IPS-18c (cell line): Measurements from ENCODE around the gene PARP6.

Source experiments
- H3K4me3 ChIP-seq: 2 replicates; pipeline ENCODE4 v1.7.0; 2013; ENCODE audit warnings: low read depth, mild to moderate bottlenecking, low read length, moderate library complexity; ENCODE audit not compliant: insufficient read depth
- H3K9me3 ChIP-seq: one replicate; pipeline ENCODE4 v1.6.1; 2013; ENCODE audit warnings: mild to moderate bottlenecking, low read length, moderate library complexity; ENCODE audit not compliant: control insufficient read depth, insufficient read depth

PARP6 gene

DNA sequence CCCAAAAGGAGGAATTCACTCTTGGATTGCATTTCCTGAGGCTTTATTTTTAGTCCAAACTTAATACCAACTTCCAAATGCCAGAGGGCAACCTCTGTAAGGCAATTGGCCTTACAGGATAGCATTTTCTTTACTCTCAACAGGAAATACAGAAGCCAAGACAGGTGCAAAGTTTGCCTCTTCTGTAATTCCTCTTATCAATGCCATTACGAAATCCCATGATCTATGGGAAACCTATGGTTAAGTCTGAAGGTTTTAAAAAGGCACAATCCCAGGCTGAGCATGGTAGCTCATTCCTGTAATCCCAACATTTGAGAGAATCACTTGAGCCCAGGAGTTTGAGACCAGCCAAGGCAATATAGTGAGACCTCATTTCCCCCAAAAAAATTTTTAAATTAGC lies 56.3 kb downstream of the PARP6 start:
- peaks cover 2% of the 10 kb centered on the region for H3K9me3 ChIP-seq
- H3K4me3 ChIP-seq: no peak overlapping the region

DNA sequence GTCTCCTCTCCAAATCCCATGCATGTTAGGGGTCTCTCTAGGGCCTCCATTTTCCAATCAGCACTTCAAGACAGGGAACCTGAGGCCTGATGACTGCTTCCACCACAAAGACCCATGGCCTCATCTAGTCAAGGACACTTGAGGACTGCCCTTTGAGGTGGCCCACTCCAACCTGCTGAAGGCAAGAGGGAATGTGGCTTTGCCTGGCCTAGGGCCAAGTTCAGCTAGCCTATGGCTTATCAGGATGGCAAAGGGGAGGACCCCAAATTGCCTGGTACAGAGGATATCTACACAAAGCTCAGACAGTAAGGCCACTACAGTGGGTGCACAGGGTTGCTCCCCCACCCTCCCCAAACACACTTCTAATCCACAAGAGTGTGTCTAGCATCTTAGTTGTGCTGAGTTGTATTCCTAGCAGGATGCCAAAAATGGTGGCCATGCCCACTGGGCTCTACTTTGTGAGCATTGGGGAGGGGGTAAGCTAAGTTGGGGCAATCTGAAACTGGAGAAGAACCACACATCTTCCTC lies 64.7 kb downstream of the PARP6 start:
- no peak overlapping the region for H3K4me3 ChIP-seq
- no peaks in the 10 kb centered on the region for H3K9me3 ChIP-seq

DNA sequence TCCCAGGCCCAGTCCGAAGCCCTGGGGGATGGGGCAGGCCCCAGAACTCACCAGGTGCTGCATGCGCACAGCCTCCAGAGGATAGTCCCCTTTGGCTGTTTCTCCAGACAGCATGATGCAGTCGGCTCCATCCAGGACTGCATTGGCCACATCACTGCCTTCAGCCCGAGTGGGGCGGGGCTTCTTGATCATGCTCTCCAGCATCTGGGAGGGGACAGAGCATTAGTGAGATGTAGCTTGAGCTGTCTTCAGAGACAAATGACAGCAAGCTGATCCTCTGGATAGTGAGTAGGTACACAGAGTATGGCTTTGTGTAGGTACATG lies 65.7 kb downstream of the PARP6 start:
- no peak overlapping the region for H3K4me3 ChIP-seq

DNA sequence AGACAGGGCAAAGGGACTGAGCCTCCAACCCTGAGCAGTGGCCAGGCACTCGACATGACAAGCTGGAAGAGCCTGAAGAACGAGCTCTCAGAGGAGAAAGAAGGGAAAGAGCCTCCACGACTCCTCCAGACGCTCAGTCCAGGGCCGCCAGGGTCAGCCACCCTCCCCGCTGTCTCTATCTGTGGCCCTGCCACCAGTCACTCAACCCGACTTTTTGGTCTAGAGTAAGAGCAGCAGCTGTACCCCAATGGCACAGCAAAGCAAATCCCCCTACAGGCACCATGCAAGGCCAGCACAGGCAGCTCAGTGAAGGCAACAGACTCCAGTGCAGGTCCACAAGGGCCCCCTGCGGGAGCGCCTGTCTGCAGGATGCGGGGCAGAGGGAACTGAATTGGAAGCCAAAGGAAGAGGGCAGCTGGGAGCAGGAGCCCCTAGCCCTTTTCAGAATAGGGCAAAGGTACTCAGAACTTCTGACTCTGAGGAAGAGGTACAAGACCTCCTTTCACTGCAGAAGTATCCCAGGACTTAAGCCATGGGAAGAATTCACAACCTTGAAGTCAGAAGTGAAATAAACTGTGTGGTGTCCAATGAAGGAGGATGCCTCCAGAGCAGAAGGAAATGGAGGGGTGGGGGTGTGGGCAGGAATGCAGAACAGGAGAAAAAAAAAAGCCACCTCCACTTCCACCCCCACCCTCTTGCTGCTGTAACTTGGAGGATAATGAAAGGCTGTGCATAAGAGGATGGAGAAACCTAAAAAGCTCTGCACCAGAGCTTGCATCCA lies 66.3 kb downstream of the PARP6 start:
- H3K4me3 ChIP-seq: no peak overlapping the region
- H3K9me3 ChIP-seq: no peaks in the 10 kb centered on the region

More for the DNA sequence above, 65.7 kb downstream of the PARP6 start:
- H3K9me3 ChIP-seq: no peaks in the 10 kb centered on the region

DNA sequence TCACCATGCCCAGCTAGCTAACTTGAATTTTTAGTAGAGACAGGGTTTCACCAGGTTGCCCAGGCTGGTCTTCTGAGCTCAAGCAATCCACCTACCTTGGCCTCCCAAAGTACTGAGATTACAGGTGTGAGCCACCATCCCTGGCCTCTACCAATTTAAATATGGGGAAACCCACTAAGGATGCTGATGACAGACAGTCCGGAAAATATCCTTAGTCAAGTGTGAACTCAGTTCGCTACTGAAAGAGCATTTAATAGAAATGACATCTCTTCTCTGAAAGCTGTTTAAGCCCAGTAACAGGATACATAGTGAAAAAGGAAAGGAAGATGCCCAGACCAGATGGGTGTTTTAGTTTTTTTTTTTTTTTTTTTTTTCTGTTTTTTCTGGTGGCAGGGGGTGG lies 67.1 kb downstream of the PARP6 start:
- H3K4me3 ChIP-seq: no peak overlapping the region
- no peaks in the 10 kb centered on the region for H3K9me3 ChIP-seq

DNA sequence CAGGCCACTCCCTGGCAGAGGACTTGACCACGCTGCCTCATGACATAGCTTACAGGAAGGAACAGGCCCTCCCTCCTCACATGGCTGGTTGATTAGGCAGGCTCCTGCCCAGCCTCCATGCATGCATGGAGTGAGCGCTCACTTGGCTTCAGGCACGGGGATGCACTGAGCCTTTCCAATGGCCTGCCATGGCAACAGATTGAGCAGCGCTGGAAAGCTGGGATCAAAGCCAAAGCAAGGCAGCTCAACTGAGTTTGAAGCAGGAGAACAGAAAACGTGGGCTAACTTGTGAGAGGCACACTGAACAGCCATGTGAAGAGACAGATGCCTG lies 68.9 kb downstream of the PARP6 start:
- Histone ChIP-seq H3K4me3 (no peak overlapping the region), H3K9me3 (no peaks in the 10 kb centered on the region)

DNA sequence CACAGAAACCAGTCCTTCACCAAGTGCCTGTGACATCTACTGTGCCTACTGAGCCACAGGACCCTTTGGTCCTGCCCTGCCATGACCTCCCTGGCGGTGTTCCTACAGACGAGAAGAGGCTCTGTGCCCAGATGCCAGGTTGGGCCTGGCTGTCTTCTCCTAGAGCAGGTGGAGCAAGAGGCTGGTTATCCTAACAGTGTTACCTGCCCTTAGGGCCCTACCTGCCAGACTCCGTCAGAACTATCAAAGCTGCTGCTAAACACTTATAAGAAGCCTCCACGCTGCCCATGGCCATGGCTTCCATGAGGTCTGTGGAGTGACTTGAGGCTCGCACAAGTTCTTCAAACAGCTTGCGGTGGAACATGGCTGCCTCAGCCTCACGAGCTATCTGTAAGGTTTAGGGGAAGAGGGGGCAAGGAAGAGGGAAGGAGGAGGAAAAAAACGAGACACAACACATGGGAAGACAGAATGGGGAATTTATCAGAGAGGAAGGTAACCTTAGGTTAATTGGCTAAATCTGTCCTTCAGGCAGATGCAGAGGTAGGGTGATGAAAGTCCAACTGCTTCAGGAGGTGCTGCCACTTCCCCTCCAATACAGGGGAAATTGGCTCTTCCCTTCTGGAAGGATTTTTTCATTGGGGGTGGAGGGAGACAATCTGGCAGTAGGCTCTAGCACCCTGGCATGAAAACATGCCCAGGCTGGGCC lies 69.4 kb downstream of the PARP6 start:
- no peak overlapping the region for H3K4me3 ChIP-seq
- H3K9me3 ChIP-seq: no peaks in the 10 kb centered on the region

DNA sequence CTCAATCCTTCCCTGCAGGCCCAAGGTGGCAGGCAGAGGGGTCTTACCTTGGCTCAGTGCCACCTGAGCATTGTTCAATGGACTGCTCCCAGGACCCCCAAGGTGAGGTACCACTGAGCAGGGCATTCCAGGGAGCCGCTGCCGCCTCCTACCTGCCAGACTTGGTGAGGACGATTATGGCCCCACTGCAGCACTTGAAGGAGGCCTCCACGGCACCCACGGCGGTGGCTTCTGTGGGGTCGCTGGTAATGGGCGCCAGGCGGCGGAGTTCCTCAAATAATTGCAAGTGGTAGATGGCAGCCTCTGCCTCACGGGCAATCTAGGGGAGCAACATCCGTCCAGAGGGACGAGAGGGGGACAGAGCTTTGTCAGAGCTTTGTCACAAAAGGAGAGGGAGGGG lies 70.1 kb downstream of the PARP6 start:
- Histone ChIP-seq H3K9me3 (no peaks in the 10 kb centered on the region), H3K4me3 (no peak overlapping the region)

DNA sequence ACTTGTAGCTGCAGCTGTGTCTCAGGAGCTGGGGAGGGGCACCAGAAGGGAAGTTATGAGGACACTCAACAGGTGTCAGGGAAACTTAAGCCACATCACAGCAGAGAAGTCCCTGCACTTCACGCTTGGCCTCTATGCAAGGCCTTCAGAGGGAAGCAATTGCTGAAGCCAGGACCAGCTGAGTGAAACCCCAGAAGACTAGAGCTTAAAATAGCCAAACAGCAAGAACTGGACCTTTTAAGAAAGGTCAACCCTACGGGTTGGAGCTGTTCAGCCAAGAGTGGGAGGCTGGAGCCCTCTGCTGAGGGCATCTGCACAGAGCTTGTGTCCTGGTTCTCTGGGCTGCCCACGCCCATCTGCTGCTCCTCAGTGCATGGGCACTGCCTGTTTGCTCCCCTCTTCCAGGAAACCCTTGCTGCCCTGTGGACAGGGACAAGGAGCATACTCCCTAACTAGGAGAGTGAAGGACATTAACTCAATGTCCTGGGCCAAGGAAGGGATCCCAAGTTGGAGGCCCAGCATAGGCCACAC lies 70.9 kb downstream of the PARP6 start:
- Histone ChIP-seq H3K9me3 (no peaks in the 10 kb centered on the region), H3K4me3 (no peak overlapping the region)

DNA sequence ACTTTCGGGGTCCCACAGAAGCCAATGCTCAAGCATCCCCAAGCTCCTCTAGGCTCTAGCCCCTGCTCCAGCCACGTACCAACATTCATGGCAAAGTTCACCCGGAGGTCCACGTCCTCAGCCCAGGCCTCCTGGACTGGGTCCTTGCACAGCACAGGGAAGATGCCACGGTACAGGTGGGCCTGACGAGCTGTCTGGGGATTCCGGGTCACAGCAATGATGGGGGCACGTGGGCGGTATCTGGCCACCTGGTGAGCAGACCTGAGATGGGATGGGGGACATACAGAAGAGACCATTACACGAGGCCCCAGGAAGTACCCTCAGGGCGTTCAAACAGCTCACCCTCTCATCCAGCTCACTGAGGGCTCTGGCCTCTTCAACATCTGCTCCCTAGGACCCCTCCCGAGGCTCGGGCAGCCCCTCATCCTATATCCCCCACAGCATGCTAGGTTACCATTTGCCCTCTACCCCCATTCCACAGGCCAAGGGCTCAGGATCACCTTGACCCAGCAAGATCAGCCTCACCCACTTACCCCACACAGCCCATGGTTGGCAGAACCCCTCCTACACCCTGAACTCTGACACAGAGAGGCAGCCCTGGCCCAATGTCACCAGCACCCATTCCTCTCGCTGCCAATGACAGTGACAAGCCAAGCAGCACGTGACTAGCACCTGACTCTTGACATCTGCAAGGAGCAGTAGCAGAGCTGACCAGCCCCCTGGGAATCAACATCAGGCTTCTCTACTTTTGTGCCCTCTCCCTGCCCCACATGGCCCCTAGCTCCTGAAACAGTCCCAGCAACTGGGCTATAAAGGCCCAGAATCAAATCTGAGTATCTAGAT lies 71.7 kb downstream of the PARP6 start:
- Histone ChIP-seq H3K9me3 (no peaks in the 10 kb centered on the region), H3K4me3 (no peak overlapping the region)

DNA sequence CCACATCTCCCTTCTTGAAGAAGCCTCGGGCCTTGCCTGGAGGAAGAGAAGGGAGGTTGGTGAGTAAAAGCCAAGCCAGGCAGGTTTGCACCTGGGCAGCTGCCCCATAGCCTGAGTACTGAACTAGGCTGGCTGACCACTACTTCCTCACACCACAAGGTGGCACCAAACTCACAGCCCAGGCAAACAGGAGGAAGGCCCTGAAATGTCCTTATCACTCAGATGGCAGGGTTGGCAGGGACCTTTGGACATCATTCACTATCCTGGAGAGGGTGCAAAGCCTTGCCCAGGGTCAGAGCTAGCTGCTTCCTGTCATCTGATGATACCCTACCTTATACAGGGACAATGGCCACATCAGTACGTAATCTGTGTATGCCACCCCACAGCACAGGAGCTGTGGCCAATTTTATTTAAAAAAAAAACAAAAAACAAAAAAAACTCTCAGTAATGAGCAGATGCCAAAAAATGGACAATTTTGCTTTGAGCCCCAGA lies 72.6 kb downstream of the PARP6 start:
- H3K4me3 ChIP-seq: no peak overlapping the region
- H3K9me3 ChIP-seq: no peaks in the 10 kb centered on the region

DNA sequence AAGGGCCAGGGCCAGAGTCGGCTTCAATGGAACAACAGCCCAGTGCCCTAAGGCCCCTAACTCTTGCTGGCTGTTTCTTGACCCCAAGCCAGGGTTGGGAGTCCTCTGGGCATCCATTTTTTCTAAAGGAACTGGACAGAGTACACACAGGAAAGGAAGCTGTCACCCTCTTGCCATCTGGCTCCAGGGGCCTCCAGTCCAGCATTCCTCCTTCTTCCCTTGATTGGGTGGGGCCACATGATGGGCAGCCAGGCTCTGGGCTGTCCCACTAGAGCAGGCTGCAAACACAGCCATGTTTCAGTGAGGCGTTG lies 73.2 kb downstream of the PARP6 start:
- Histone ChIP-seq H3K4me3 (no peak overlapping the region), H3K9me3 (no peaks in the 10 kb centered on the region)

DNA sequence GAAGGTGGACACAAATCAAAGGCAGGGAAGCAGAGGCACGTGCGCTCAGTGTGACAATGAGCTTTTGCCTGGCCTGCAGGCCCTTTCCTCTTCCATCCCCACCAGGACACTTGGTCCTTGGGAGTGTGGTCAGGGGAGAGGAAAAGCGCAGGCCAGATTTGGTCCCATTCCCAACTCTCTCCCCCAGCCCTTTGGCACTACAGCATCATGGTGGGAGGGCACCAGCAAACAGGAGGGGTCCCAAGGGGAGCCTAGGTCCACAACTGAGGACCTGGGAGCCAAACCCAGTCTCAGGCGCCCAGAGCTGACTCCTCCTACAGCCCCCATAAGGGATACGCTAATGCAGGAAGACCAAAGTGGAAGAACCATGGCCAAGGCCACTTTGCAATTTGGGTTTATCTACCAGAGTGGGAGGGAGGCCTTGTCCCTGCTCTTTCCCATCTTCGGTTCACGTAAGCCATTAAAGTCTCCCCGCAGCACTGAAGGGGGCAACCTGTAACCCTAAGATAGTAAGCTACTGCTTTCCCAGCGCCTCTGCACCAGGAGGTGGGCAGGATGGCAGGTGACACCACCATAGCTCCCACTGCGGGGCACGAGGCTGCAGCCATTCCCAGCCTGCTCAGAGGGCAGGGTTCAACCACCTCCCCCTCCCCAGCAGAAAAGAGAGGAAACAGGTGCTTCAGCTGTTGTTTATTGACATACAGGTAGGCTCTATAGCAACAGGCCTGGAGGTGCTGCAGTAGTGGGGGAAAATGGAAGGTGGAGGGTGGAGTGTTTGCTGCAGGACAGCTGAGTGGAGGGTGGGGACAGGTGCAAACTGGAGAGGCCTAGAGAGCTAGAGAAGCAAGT lies 73.8 kb downstream of the PARP6 start:
- Histone ChIP-seq H3K4me3 (no peak overlapping the region; the same call in 1 of the 2 replicates), H3K9me3 (no peaks in the 10 kb centered on the region)

DNA sequence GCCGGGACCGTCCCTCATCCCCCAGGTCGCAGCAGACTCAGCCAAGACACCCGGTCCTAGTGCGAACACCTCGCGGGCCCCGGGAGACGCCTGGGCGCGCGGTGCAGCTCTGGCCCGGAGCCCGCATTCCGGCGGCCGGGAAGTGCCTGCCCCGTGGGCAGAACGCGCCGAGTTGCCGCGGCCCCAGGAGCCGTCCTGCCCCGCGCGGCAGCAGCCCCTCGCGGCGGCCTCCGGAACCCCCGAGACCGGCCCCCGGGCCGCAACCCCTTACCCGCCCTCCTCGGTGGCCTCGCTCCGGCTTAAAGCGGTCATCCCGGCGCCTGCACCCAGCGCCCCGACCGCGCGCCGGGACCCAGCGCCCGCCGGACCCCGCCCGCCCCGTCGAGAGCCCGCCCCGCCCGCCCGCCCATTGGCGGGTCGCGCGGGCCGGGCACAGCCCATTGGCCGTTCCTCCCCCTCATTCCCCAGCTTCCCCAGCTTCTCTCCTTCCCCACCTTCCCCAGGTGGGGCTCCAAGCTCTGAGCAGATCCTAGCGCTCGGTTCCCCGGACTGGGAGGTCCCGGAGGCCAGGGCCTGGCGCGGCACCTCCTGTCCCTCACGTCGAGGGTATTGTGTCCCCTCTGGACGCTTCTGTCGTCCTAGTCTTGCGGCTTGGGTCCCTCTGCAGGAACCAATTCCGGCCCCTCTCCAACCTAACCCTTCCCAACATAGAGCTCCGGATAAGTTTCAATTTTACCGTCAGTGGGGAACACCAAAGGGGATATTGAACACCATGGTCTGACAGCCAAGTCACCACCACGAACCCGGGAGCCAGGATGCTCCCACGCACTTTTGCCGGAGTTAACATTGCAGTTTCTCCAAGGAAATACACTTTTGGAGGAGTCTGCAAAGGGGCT lies 74.6 kb downstream of the PARP6 start, which contains the start of gene GRAMD2A:
GRAMD2A (minus strand) TSS at position 328 of the 896 bp plus-strand sequence.
- H3K4me3 ChIP-seq: peak within 1 kb of the TSS; percentile 76
- no peaks in the 10 kb centered on the region for H3K9me3 ChIP-seq

DNA sequence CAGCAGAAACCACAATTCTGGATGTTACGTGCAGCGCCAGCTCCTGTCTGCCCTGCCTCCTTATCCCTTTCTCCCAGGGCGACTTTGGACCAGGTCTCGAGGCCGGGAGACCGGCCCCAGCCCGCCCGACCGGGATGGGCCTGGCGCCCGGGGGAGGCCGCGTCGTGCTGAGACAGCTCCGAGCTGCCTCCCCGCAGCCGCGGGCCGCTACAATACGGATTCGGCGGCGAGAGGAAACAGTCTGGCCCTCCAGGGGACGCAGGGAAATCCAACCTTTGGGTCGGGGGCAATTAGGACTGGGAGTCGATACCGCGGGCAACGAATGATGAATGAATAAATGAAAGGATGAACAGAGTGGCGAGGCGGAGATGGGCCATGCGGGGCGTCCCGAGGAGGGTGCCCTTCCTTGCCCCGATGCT lies 75.3 kb downstream of the PARP6 start:
- no peaks in the 10 kb centered on the region for H3K9me3 ChIP-seq
- peak overlapping the region; percentile 76 for H3K4me3 ChIP-seq
